ENCODE results near the gene NPB.

NPB gene

GRCh38 chr17:81902023-81902652, at the start of gene NPB:
NPB (plus strand) TSS chr17:81902238; CDS start chr17:81902278, 40 bp downstream.
- DNase-seq: no peak

GRCh38 chr17:81854974-81855774, 46.9 kb upstream of the NPB start:
- DNase-seq: peak in 1 of 2 experiments; percentile 22

- no peak for DNase-seq
Observed at GRCh38 chr17:81858170-81858966, 43.7 kb upstream of the NPB start.

GRCh38 chr17:81858967-81859905, 42.8 kb upstream of the NPB start:
- DNase-seq: peak in 1 of 2 experiments; percentile 29

- no peak for DNase-seq
Observed at GRCh38 chr17:81859906-81860755, 41.9 kb upstream of the NPB start, which contains the start of gene P4HB. P4HB (minus strand) TSS chr17:81860535; CDS start chr17:81860471, 64 bp downstream.

GRCh38 chr17:81860756-81861568, 41.1 kb upstream of the NPB start:
- DNase-seq: peak; percentile 100

- DNase-seq: peak; percentile 32 to 55
Observed at GRCh38 chr17:81863123-81863675, 38.8 kb upstream of the NPB start.

- DNase-seq: no peak
Observed at GRCh38 chr17:81863833-81864768, 37.9 kb upstream of the NPB start.

- no peak for DNase-seq
Observed at GRCh38 chr17:81865358-81865732, 36.7 kb upstream of the NPB start.

GRCh38 chr17:81865733-81866439, 36.2 kb upstream of the NPB start:
- no peak for DNase-seq

GRCh38 chr17:81866440-81867169, 35.4 kb upstream of the NPB start:
- DNase-seq: no peak

GRCh38 chr17:81867170-81867990, 34.7 kb upstream of the NPB start:
- no peak for DNase-seq

GRCh38 chr17:81867991-81868673, 33.9 kb upstream of the NPB start:
- no peak for DNase-seq

- DNase-seq: no peak
Observed at GRCh38 chr17:81868674-81869220, 33.3 kb upstream of the NPB start.

Data from AML-193 (cell line).